IPS-20b (cell line): Measurements from ENCODE around the gene WDCP.

Source experiments
- H3K27ac ChIP-seq: one replicate; pipeline ENCODE4 v1.5.1; 2013; ENCODE audit warnings: low read length
- H3K27me3 ChIP-seq: 2 replicates; pipeline ENCODE4 v1.6.1; 2013; ENCODE audit warnings: mild to moderate bottlenecking, low read length, inconsistent platforms; ENCODE audit not compliant: insufficient read depth
- H3K36me3 ChIP-seq: 2 replicates; pipeline ENCODE4 v1.6.1; 2013; ENCODE audit warnings: low read depth, mild to moderate bottlenecking, inconsistent platforms, low read length, moderate library complexity; ENCODE audit not compliant: insufficient read depth
- H3K4me1 ChIP-seq: 2 replicates; pipeline ENCODE4 v1.6.1; 2013; ENCODE audit warnings: mild to moderate bottlenecking, control low read depth, inconsistent platforms, low read length, moderate library complexity; ENCODE audit not compliant: insufficient read depth
- H3K4me3 ChIP-seq: 2 replicates; pipeline ENCODE4 v1.5.1; 2013; ENCODE audit warnings: mild to moderate bottlenecking, low read length, inconsistent platforms
- H3K9ac ChIP-seq: 2 replicates; pipeline ENCODE4 v1.6.1; 2013; ENCODE audit warnings: low read depth, mild to moderate bottlenecking, inconsistent platforms, low read length, moderate library complexity
- H3K9me3 ChIP-seq: 2 replicates; pipeline ENCODE4 v1.6.1; 2013; ENCODE audit warnings: mild to moderate bottlenecking, low read depth, low read length, inconsistent platforms; ENCODE audit not compliant: insufficient read depth

Gene WDCP

DNA sequence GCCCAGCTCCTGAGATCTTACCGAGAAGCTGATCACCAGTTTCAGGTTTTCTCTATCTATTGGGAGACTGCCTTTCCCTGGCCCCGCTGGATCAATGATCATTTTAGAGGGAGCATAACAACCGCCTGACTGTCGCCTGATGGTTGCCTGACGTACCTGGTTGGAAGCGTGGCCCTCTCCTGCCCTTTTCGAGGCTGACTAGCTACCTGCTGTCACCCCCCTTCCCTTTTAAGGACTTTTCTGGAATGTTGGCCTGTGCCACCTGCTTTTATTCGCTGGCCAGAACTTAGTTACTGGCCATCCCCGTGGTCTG lies 37.9 kb downstream of the WDCP start:
- peak overlapping the region; percentile 67; the same call in 1 of the 2 replicates for H3K4me3 ChIP-seq

GRCh38 chr2:24008672-24009366 lies 38.4 kb downstream of the WDCP start:
- peaks cover 30% of the 10 kb centered on the region for H3K27me3 ChIP-seq
- no peaks in the 10 kb centered on the region for H3K36me3 ChIP-seq
- no peaks in the 10 kb centered on the region for H3K9me3 ChIP-seq
- no peak overlapping the region for H3K4me3 ChIP-seq
- no peaks in the 10 kb centered on the region for H3K4me1 ChIP-seq
- H3K9ac ChIP-seq: no peak overlapping the region
- no peak overlapping the region for H3K27ac ChIP-seq

More for the DNA sequence above, 37.9 kb downstream of the WDCP start:
- Histone ChIP-seq H3K4me1 (no peaks in the 10 kb centered on the region), H3K36me3 (no peaks in the 10 kb centered on the region), H3K9ac (peak overlapping the region; percentile 73; the same call in 1 of the 2 replicates), H3K27me3 (peaks cover 30% of the 10 kb centered on the region), H3K27ac (no peak overlapping the region), H3K9me3 (no peaks in the 10 kb centered on the region)

- H3K9ac ChIP-seq: no peak overlapping the region
- H3K27me3 ChIP-seq: peaks cover 30% of the 10 kb centered on the region
Observed at GRCh38 chr2:24007693-24008092, 39.5 kb downstream of the WDCP start.

DNA sequence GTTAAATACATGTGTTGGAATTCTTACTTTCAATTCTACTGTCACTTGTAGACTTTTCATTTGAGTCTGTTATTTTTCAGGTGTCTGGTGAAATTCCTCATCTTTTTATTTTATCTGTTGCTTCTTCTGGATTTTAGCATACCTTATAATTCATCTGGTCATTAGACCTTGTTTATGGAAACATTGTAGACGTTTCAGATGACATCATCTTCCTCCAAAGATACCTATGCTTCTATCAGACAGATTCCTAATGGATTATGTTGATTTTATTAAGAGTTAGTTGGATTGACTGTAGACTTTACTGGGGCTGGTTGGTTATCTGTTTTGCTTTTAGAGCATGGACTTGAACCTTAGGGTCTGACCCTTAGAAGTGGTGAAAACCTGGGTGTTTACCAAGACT lies 52.6 kb downstream of the WDCP start:
- H3K9ac ChIP-seq: no peak overlapping the region
- H3K4me3 ChIP-seq: no peak overlapping the region
- no peaks in the 10 kb centered on the region for H3K9me3 ChIP-seq
- H3K27ac ChIP-seq: no peak overlapping the region
- no peaks in the 10 kb centered on the region for H3K27me3 ChIP-seq
- H3K36me3 ChIP-seq: peaks cover under 1% of the 10 kb centered on the region; the same call in 1 of the 2 replicates
- peaks cover 13% of the 10 kb centered on the region; the same call in 1 of the 2 replicates for H3K4me1 ChIP-seq

More at GRCh38 chr2:24007693-24008092, 39.5 kb downstream of the WDCP start:
- H3K4me3 ChIP-seq: no peak overlapping the region
- no peaks in the 10 kb centered on the region for H3K9me3 ChIP-seq
- H3K4me1 ChIP-seq: no peaks in the 10 kb centered on the region
- H3K36me3 ChIP-seq: no peaks in the 10 kb centered on the region
- no peak overlapping the region for H3K27ac ChIP-seq

- peaks cover 13% of the 10 kb centered on the region; the same call in 1 of the 2 replicates for H3K4me1 ChIP-seq
- H3K27me3 ChIP-seq: no peaks in the 10 kb centered on the region
- no peak overlapping the region for H3K4me3 ChIP-seq
- H3K9me3 ChIP-seq: no peaks in the 10 kb centered on the region
- no peak overlapping the region for H3K9ac ChIP-seq
- no peaks in the 10 kb centered on the region for H3K36me3 ChIP-seq
- H3K27ac ChIP-seq: no peak overlapping the region
Observed at GRCh38 chr2:23993736-23994269, 53.4 kb downstream of the WDCP start.

DNA sequence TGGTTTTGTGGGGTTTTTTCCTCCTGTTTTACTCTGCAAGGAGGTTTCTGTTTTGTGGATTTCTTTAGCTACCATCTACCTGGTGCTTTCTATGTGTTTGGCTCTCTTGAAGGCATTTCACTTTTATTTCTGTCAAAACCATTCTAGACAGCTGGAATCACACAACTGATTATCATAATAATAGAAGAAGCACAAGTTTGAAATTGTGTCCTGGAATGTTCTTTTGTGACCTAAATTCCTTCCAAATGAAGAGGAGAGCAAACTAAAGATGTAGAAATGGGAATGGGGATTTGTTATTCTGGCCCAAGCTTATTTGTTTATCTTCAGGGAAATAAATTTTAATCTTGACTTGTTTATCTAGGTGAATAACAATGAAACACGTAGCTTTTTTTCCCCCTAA lies 54.3 kb downstream of the WDCP start:
- Histone ChIP-seq H3K9me3 (no peaks in the 10 kb centered on the region), H3K9ac (peak overlapping the region; percentile 0; the same call in 1 of the 2 replicates), H3K27ac (no peak overlapping the region), H3K4me3 (peak overlapping the region; percentile 24; the same call in 1 of the 2 replicates), H3K27me3 (no peaks in the 10 kb centered on the region), H3K4me1 (peaks cover 13% of the 10 kb centered on the region; the same call in 1 of the 2 replicates), H3K36me3 (no peaks in the 10 kb centered on the region)

DNA sequence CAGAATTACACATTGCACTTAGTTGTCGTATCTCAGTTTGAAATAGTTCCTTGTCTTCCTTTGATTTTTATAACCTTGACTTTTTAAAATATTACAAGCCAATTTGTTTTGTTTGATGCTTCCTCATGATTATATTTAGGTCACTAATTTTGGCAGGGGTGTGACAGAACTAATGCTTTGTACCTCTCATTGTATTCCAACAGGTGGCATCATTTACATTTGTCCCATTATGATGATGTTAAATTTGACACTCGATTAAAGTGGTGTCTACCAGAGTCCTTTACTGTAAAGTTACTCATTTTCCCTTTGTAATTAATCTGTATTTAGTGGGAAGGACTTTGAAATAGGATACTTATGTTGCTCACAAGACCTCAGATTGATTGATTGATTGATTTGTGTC lies 58.8 kb downstream of the WDCP start:
- H3K4me3 ChIP-seq: no peak overlapping the region
- peaks cover 19% of the 10 kb centered on the region; the same call in 1 of the 2 replicates for H3K36me3 ChIP-seq
- no peaks in the 10 kb centered on the region for H3K9me3 ChIP-seq
- peaks cover 8% of the 10 kb centered on the region; the same call in 1 of the 2 replicates for H3K4me1 ChIP-seq
- H3K27me3 ChIP-seq: no peaks in the 10 kb centered on the region
- H3K27ac ChIP-seq: no peak overlapping the region
- H3K9ac ChIP-seq: no peak overlapping the region
